Left ventricle myocardium inferior (tissue), 1 donor: ENCODE measurements around the gene PEX5L. TPM values are rescaled to one million over a fixed set of nuclear protein-coding genes. Genes with fewer than 3 reads are reported as not detected.

Experiments
- DNase-seq: peaks from one replicate; pipeline ENCODE4 v3.0.0-alpha.2; 2020
- H3K27ac ChIP-seq: fragments of 200-600 bp; replicated peaks from 2 replicates; pipeline ENCODE4 v1.8.0; 2021
- H3K27me3 ChIP-seq: fragments of 200-600 bp; 2 replicates; pipeline ENCODE4 v1.8.0; 2021; ENCODE audit warnings: low read depth
- H3K36me3 ChIP-seq: fragments of 200-600 bp; 2 replicates; pipeline ENCODE4 v1.8.0; 2021
- H3K4me1 ChIP-seq: fragments of 200-600 bp; 2 replicates; pipeline ENCODE4 v1.8.0; 2021
- H3K4me3 ChIP-seq: fragments of 200-600 bp; 2 replicates; pipeline ENCODE4 v1.8.0; 2021; ENCODE audit warnings: mild to moderate bottlenecking, moderate library complexity
- H3K9me3 ChIP-seq: fragments of 200-600 bp; replicated peaks from 2 replicates; pipeline ENCODE4 v1.8.0; 2021
- intact Hi-C: fragments of 100-400 bp; cut with micrococcal nuclease; formaldehyde crosslinking; loops from one replicate; pipeline ENCODE4 v1.11.0; 2022
- total RNA-seq: library from RNA; stranded (reverse); fragmentation: NEBNext Ultra II Directional; extraction: Animal tissue kit (Norgen Biotek cat#: 25700); gene quantifications from one replicate; pipeline ENCODE4 v1.2.1, GENCODE V29; 2021
- TF ChIP-seq, protein P1 (sequence below): fragments of 200-600 bp; IDR thresholded peaks from 2 replicates; pipeline ENCODE4 v1.8.0; 2021; ENCODE audit warnings: antibody characterized with exemption, mild to moderate bottlenecking, borderline replicate concordance
- donor health status: DM: no; HTN: yes; CAD: no; lungs with severe emphysema.

PEX5L gene
- total RNA-seq, 1 donor from 2014 or later: 0.41 TPM

DNA sequence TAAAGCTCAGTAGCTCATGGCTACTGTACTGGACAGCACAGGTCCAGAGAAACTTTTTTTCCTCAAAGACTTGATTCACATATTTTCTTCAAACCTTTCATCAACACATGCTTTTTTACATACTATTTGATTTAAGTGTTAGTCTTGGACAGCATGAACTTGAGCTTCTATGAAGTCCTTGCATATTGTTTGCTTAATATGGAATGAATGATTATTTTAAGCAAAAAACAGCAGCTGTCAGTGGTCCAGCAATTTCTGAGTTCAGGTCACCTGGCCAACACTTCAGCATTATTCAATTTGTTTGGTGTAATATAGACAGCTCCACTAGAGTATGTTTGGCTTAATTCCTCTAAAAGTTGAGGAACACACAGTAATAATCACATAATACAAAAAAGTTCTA, 141.4 kb downstream of the PEX5L start:
- DNase-seq: no peak
- no peak overlapping the region for H3K27ac ChIP-seq

DNA sequence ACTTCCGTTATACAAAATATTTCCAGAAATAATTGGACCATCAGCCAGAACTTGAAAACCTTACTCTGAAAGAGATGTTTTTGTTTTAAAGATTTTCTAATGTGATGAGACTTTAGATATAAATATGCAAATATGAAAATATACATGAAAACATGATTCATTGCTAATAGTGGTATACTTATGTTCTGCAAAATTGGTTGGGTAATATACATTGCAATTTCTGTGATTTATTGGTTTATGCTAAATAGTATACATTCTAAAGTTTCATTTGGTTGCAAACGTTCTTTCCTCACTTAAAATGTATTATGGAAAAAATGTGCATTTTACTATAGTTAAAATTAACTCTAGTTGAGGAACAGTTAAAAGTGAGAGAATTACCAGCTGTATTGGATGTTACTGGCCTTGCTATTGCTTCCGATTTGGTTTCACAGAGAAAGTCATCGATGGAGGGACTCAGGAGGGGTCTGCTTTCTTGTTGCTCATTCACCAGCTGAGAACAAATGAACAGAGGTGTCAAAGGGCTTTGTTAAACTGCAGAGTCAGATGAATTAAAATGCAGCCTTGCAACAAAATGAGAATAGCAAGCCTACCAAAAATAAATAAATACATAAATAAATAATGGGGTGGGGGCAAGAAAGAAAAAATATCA, 149.3 kb downstream of the PEX5L start:
- H3K36me3 ChIP-seq: no peaks in the 10 kb centered on the region
- DNase-seq: no peak
- H3K9me3 ChIP-seq: no peaks in the 10 kb centered on the region
- TF ChIP-seq, protein P1, sequence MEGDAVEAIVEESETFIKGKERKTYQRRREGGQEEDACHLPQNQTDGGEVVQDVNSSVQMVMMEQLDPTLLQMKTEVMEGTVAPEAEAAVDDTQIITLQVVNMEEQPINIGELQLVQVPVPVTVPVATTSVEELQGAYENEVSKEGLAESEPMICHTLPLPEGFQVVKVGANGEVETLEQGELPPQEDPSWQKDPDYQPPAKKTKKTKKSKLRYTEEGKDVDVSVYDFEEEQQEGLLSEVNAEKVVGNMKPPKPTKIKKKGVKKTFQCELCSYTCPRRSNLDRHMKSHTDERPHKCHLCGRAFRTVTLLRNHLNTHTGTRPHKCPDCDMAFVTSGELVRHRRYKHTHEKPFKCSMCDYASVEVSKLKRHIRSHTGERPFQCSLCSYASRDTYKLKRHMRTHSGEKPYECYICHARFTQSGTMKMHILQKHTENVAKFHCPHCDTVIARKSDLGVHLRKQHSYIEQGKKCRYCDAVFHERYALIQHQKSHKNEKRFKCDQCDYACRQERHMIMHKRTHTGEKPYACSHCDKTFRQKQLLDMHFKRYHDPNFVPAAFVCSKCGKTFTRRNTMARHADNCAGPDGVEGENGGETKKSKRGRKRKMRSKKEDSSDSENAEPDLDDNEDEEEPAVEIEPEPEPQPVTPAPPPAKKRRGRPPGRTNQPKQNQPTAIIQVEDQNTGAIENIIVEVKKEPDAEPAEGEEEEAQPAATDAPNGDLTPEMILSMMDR: no peak
- H3K4me1 ChIP-seq: peaks cover under 1% of the 10 kb centered on the region
- intact Hi-C loops: no loop called here
- H3K27me3 ChIP-seq: no peaks in the 10 kb centered on the region
- H3K27ac ChIP-seq: no peak overlapping the region
- no peak overlapping the region for H3K4me3 ChIP-seq

More for the DNA sequence above, 141.4 kb downstream of the PEX5L start:
- TF ChIP-seq, protein P1: no peak
- Histone ChIP-seq H3K4me1 (no peaks in the 10 kb centered on the region), H3K27me3 (peaks cover 24% of the 10 kb centered on the region), H3K36me3 (no peaks in the 10 kb centered on the region), H3K4me3 (no peak overlapping the region), H3K9me3 (no peaks in the 10 kb centered on the region)
- intact Hi-C loops: no loop called here

DNA sequence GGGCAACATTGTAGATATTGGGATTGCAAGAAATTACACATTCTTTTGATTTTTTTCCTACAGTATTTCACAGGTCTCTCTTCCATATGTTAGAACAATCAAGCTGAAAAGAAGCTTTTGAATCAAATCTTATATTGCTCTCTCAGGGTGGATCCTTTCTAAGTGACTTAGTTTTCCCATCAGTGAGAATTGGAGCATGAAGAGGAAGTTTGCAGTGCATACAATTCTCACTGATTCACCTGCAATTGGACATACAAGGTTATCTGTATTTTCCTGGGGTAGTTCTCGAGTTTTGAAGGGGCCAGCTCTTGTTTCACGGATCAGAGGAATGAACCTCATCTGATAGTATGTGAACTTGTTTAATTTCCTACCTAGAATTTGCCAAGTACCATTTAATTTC, 150.8 kb downstream of the PEX5L start:
- Histone ChIP-seq H3K4me1 (peaks cover 3% of the 10 kb centered on the region), H3K27me3 (no peaks in the 10 kb centered on the region), H3K36me3 (no peaks in the 10 kb centered on the region), H3K9me3 (no peaks in the 10 kb centered on the region), H3K27ac (no peak overlapping the region), H3K4me3 (no peak overlapping the region)
- DNase-seq: no peak
- intact Hi-C loops: no loop called here
- TF ChIP-seq, protein P1: no peak

DNA sequence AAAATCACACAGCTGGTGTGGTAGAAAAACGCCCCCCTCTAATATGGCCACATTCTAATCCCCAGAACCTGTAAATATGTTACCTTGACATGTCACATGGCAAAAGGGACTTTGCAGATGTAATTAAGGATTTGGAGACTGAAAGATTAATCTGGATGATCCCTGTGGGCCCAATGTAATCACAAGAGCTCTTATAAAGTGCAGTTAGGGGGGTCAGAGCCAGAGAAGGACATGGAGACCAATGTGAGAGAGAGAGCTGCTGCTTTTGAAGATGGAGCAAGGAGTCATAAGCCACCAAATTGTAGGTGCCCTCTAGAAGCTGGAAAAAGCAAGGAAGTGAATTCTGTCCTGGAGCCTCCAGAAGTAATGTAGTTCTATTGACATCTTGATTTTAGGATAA, 152.6 kb downstream of the PEX5L start:
- Histone ChIP-seq H3K36me3 (no peaks in the 10 kb centered on the region), H3K4me3 (no peak overlapping the region), H3K4me1 (peaks cover 3% of the 10 kb centered on the region), H3K27me3 (no peaks in the 10 kb centered on the region), H3K27ac (no peak overlapping the region), H3K9me3 (no peaks in the 10 kb centered on the region)
- intact Hi-C loops: no loop called here
- TF ChIP-seq, protein P1: no peak
- DNase-seq: no peak

DNA sequence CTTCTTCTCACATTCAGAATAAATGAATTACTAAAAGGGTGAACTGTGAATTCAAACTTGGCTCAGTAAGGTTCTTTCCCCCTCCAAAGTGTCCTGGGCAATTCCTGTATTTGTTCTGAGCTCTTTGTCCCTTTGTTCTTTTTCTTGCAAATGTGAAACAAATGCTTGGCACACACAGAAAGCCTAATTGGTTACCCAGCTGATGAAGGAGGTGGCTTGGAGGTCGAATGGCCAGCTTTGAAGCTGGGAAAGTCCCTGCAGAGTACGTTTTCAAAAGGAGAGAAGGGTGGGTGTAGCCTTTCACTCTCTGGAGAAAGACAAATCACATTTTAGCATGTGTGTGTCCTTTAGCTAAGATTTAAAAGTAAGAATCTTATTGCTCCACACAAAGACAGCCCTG, 154.4 kb downstream of the PEX5L start:
- TF ChIP-seq, protein P1: no peak
- Histone ChIP-seq H3K4me1 (peaks cover 3% of the 10 kb centered on the region), H3K4me3 (no peak overlapping the region), H3K27ac (no peak overlapping the region), H3K9me3 (no peaks in the 10 kb centered on the region), H3K36me3 (no peaks in the 10 kb centered on the region), H3K27me3 (no peaks in the 10 kb centered on the region)
- intact Hi-C loops: no loop called here
- DNase-seq: no peak
